Tongue (tissue), 3 donors: ENCODE results near the gene TRIM27. TPM values are rescaled to one million over a fixed set of nuclear protein-coding genes. Genes with fewer than 3 reads are reported as not detected.
"Not testable (repeated sequence)": the region's sequence is repeated elsewhere in the genome, so short reads cannot be mapped to it uniquely, and the experiment has no call there.

Experiments
- DNase-seq: peaks from one replicate; pipeline ENCODE4 v3.0.0-alpha.2; 2015
- small RNA-seq: library from RNA; depleted of rRNA; stranded (forward); fragments of <200 nt; gene quantifications from one replicate; pipeline ENCODE3, GENCODE V24; 2014; ENCODE audit warnings: low replicate concordance
- total RNA-seq: library from RNA; depleted of rRNA; stranded (reverse); fragments of >200 nt; gene quantifications from one replicate; pipeline ENCODE4 v1.2.3, GENCODE V29; 2014

The TRIM27 gene
- total RNA-seq, 1 donor from 2014 or later = 57.5 TPM

DNA sequence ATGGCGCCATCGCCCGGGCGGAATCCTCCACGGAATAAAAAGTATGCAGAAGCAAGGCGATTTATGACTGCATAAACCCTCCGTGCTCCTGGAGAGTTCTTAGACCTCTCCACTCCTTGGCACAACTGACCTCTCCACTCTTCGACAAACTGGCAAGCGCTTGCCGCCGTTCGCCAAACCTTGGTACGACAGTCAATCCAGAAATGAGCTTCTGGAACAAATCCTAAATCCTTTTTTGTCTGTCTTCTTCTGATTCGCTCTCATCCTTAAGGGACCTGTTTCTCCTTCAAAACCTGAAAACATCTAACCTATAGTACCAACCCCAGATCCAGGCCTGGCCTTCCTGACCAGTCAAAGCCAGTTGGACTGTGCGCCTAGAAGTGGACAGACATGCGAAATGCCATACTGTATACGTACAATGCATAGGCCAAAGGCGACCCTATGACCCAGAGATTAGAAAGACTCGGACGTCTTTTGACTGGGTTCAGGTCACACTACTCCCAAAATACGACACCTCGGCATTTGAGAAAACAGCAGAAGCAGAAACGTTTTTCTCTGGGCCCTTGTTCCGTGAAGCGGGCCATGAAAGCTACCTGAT is 59.4 kb downstream of the TRIM27 start:
- no peak for DNase-seq

DNA sequence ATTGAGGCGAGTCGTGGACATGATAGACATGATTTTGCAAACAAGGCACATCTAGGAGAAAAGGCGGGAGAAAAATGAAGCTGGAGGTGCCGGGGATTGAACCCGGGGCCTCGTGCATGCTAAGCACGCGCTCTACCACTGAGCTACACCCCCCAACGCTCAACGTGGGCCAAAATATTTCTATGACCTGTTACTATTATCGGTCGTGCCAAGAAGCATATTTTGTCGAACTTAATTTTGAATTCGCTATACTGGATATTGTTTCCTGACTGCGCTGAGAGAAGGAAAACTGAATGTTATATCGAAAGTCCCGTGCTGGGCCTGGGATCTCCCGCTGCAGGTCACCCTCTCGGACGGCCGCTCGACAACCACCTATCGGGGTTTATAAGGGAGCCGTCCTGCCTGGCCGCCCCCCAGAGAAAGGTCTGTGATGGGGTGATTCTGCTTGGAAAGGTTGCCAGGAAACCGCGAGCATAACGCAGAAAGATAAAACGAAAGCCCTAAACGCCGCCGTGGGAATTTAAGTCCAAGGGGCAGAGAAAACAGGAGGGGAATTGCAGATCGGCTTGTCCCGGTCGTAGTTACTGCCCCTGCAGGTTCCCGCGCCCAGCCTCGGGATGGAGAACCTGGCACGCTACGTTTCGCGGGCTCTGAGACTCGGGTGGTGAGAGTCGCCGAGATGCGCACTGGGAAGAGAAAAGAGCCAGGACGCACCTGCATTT is 60.0 kb downstream of the TRIM27 start:
- peak; percentile 95 for DNase-seq

- DNase-seq = no peak
These were observed 61.7 kb downstream of the TRIM27 start for GRCh38 chr6:28862077-28862476.

- DNase-seq = no peak
These were observed 62.4 kb downstream of the TRIM27 start for GRCh38 chr6:28861339-28861738.

DNA sequence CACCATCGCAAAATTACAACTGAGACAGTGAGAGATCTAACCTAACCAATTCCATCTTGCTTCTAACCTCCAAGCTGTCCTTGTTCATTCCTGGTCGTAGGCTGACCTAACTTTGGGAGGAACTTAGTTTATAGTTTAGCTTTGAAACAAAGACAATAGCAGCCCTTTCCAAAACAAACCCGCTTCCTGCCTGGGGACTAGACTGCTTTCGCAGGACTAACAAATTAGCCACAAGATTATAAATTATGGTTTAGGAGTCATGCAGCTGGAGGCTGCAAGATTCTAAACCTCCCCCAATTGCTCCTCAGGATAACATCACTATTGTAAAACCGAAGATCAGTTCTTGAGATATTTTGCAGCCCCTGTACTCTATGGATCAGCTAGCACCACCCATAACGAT is 63.2 kb downstream of the TRIM27 start:
- no peak for DNase-seq

DNA sequence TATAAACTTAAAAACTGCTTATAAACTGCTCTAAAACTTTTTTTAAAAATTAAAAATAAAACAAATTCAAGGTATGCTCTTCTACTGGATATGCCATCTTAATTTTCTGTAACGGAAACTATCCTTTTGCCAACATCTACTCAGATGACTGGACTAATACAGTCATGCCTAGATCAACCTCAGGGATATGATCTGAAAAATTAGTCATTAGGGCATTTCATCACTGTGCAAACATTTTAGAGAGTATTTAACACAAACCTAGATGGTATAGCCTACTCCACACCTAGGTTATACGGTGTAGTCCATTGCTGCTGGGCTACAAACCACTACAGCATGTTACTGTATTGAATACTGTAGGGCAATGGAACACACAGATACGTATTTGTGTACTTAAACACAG is 64.8 kb downstream of the TRIM27 start:
- DNase-seq = no peak

- no peak for DNase-seq
These were observed 67.2 kb downstream of the TRIM27 start for GRCh38 chr6:28856620-28857005.

- DNase-seq = not testable (repeated sequence)
These were observed 69.4 kb downstream of the TRIM27 start for GRCh38 chr6:28854405-28854804.

Small RNA genes within 50 kb of the gene (small RNA-seq; reads per million reads assigned to genes)
- not detected for gene RNU6-930P

Other genes with a start within 250 kb of the TRIM27 start
- 1.5 TPM for gene ZNF311, start 81.3 kb upstream of the TRIM27 start, total RNA-seq
- gene OR2W1, start 121.2 kb upstream of the TRIM27 start, total RNA-seq = not detected
- gene OR2B3, start 163.3 kb upstream of the TRIM27 start, total RNA-seq = not detected
- gene OR2J1, start 175.5 kb upstream of the TRIM27 start, total RNA-seq = not detected
- not detected for gene OR2J3, start 184.1 kb upstream of the TRIM27 start, total RNA-seq
- gene OR2J2, start 246.9 kb upstream of the TRIM27 start, total RNA-seq = not detected